K562 (cell line): Measurements from ENCODE around the gene PPAT. TPM values are rescaled to one million over a fixed set of nuclear protein-coding genes. Genes with fewer than 3 reads are reported as not detected.

Experiments used
- ATAC-seq: fragments of 200-7000 bp; cut with Tn5 transposase; 3 replicates; pipeline ENCODE4 v1.9.1; 2020; ENCODE audit warnings: moderate library complexity
- BruUV-seq: library from RNA; stranded (reverse); fragments of 400-500 nt; replicated peaks from 2 replicates; lab custom pipeline; 2021; lab: Mats Ljungman, UMichigan
- CTCF ChIA-PET: fragments of 300-600 bp; formaldehyde crosslinking; extraction: SDS; loops from one replicate; lab custom pipeline; 2021; ENCODE audit warnings: low intra/inter-chr PET ratio; lab: Yijun Ruan, JAX
- POLR2A ChIA-PET: fragments of 300-600, 350-650 bp; sonication (Branson Sonifier 250); formaldehyde crosslinking; extraction: SDS; loops from one replicate; lab custom pipeline; 2021; ENCODE audit warnings: antibody characterized with exemption, inconsistent platforms; lab: Yijun Ruan, JAX
- DNase-seq, 4 experiments: peaks; one replicate each; pipeline versions ENCODE4 v3.0.0 to v3.0.0-alpha.2; 2011 to 2018; ENCODE audit warnings: low spot score in 3 of 4, mixed read lengths in 3 of 4; ENCODE audit errors: extremely low read depth in 1 of 4
- FAIRE-seq: peaks from 2 replicates; lab custom pipeline; 2011; peaks lifted over from hg19 to GRCh38; lab: Jason Lieb, UNC
- H2AFZ ChIP-seq: 2 replicates; pipeline ENCODE4 v1.6.0; 2011; ENCODE audit warnings: low read depth, low read length, control low read depth, inconsistent platforms
- H3K27ac ChIP-seq: fragments of 200-600 bp; 3 replicates; pipeline ENCODE4 v1.8.0; 2011; ENCODE audit warnings: low read depth, mild to moderate bottlenecking, control low read depth, inconsistent platforms, low read length, moderate library complexity, mixed read lengths; ENCODE audit errors: extremely low read depth
- H3K27me3 ChIP-seq, 2 experiments: fragments of 300-600 bp in 1 of 2; 2 replicates in 1 of 2; 3 replicates in 1 of 2; pipeline versions ENCODE4 v1.6.0 to v1.8.0; 2011; ENCODE audit warnings: inconsistent platforms in 2 of 2, low read length in 2 of 2, mild to moderate bottlenecking in 1 of 2, mixed read lengths in 1 of 2, moderate library complexity in 1 of 2; ENCODE audit not compliant: control insufficient read depth in 2 of 2, insufficient read depth in 2 of 2
- H3K36me3 ChIP-seq: fragments of 300-600 bp; 3 replicates; pipeline ENCODE4 v1.8.0; 2011; ENCODE audit warnings: mild to moderate bottlenecking, low read length, inconsistent platforms; ENCODE audit not compliant: control insufficient read depth, insufficient read depth
- H3K4me1 ChIP-seq, 2 experiments: fragments of 200-600 bp in 1 of 2; replicated peaks in 1 of 2; 2 replicates in 1 of 2; 3 replicates in 1 of 2; pipeline versions ENCODE4 v1.5.1 to v1.8.0; 2011; ENCODE audit warnings: inconsistent platforms in 2 of 2, low read length in 2 of 2, mild to moderate bottlenecking in 1 of 2, mixed read lengths in 1 of 2, moderate library complexity in 1 of 2; ENCODE audit not compliant: control insufficient read depth in 2 of 2, insufficient read depth in 2 of 2
- H3K4me2 ChIP-seq: 2 replicates; pipeline ENCODE4 v1.6.1; 2011; ENCODE audit warnings: low read length, control low read depth, inconsistent platforms, mixed read lengths; ENCODE audit not compliant: insufficient read depth
- H3K4me3 ChIP-seq: fragments of 200-600 bp; sonication (generic), shearing (Covaris generic); 2 replicates; pipeline ENCODE4 v1.5.1; 2016; ENCODE audit warnings: control low read depth, inconsistent platforms
- H3K79me2 ChIP-seq: fragments of 200-600 bp; 3 replicates; pipeline ENCODE4 v1.8.0; 2011; ENCODE audit warnings: low read length, inconsistent platforms; ENCODE audit not compliant: control insufficient read depth, insufficient read depth
- H3K9ac ChIP-seq, 2 experiments: 2 replicates each; pipeline versions ENCODE4 v1.6.0 to v1.6.1; 2011; ENCODE audit warnings: low read depth in 2 of 2, low read length in 2 of 2, control low read depth in 1 of 2, inconsistent platforms in 1 of 2, mild to moderate bottlenecking in 1 of 2, mixed read lengths in 1 of 2; ENCODE audit not compliant: insufficient read depth in 1 of 2
- H3K9me1 ChIP-seq: one replicate; pipeline ENCODE4 v1.6.0; 2011; ENCODE audit warnings: inconsistent platforms, mild to moderate bottlenecking, low read length, moderate library complexity; ENCODE audit not compliant: control insufficient read depth, insufficient read depth
- H3K9me3 ChIP-seq: replicated peaks from 2 replicates; pipeline ENCODE4 v1.5.1; 2011; ENCODE audit warnings: low read depth, low read length, inconsistent platforms; ENCODE audit not compliant: control insufficient read depth, insufficient read depth
- H4K20me1 ChIP-seq: replicated peaks from 2 replicates; pipeline ENCODE4 v1.6.1; 2011; ENCODE audit warnings: low read length, inconsistent platforms, mixed read lengths; ENCODE audit not compliant: control insufficient read depth, insufficient read depth
- CBX8 ChIP-seq: fragments of 200-600 bp; sonication (generic); IDR thresholded peaks from 2 replicates; pipeline ENCODE4 v1.6.1; 2012; ENCODE audit warnings: borderline replicate concordance, mixed run types, low read depth, mild to moderate bottlenecking, moderate library complexity, mixed read lengths, low read length, control low read depth, inconsistent platforms; ENCODE audit not compliant: poor library complexity, severe bottlenecking; ENCODE audit errors: extremely low read depth
- CTBP1 ChIP-seq: fragments of 450-650 bp; IDR thresholded peaks from 2 replicates; pipeline ENCODE4 v1.6.1; 2016; ENCODE audit warnings: borderline replicate concordance
- DIDO1 ChIP-seq: fragments of 450-650 bp; IDR thresholded peaks from 2 replicates; pipeline ENCODE4 v1.6.1; 2016; ENCODE audit warnings: low read depth, missing biosample characterization, missing genetic modification characterization
- ETS1 ChIP-seq: conservative IDR thresholded peaks from 2 replicates; pipeline ENCODE4 v1.6.1; 2011; ENCODE audit warnings: low read depth, mild to moderate bottlenecking, low read length; ENCODE audit not compliant: control insufficient read depth
- NCOA2 ChIP-seq, 2 experiments: fragments of 450-650 bp; IDR thresholded peaks; 2 replicates each; pipeline ENCODE4 v1.6.1; 2018; ENCODE audit warnings: mild to moderate bottlenecking in 2 of 2, moderate library complexity in 1 of 2; ENCODE audit not compliant: partially characterized antibody in 2 of 2
- PCBP1 ChIP-seq: fragments of 200-400 bp; formaldehyde crosslinking; IDR thresholded peaks from 2 replicates; pipeline ENCODE4 v1.6.1; 2018; ENCODE audit warnings: mild to moderate bottlenecking, low read depth, low read length; ENCODE audit not compliant: poor library complexity, severe bottlenecking
- ZBTB34 ChIP-seq: fragments of 250-450 bp; sonication (Bioruptor Pico); IDR thresholded peaks from 2 replicates; pipeline ENCODE4 v1.8.0; 2021; ENCODE audit warnings: mild to moderate bottlenecking, moderate library complexity
- ZNF445 ChIP-seq: fragments of 250-450 bp; sonication (Bioruptor Pico); IDR thresholded peaks from 2 replicates; pipeline ENCODE4 v1.4.0; 2020; ENCODE audit warnings: low read depth, mild to moderate bottlenecking, moderate library complexity
- ZNF785 ChIP-seq: fragments of 250-450 bp; sonication (Bioruptor Pico); IDR thresholded peaks from 2 replicates; pipeline ENCODE4 v1.4.0; 2020; ENCODE audit warnings: mild to moderate bottlenecking
- WGBS: fragments of 100-300 bp; shearing (Covaris generic); methylation state at CpG from one replicate; pipeline ENCODE4 v1.1.6; 2016; ENCODE audit warnings: low coverage, mixed read lengths; ENCODE audit not compliant: insufficient coverage; ENCODE audit errors: missing lambda C conversion rate; 5-methylcytosine and 5-hydroxymethylcytosine counted together
- in situ Hi-C: fragments of 300-500 bp; cut with MboI; formaldehyde crosslinking; loops from 4 replicates; pipeline ENCODE4 v1.15.0; 2018; ENCODE audit warnings: inconsistent platforms, mixed read lengths
- intact Hi-C: fragments of 100-400 bp; cut with micrococcal nuclease; formaldehyde crosslinking; loops from 2 replicates; pipeline ENCODE4 v1.14.2; 2022
- polyA plus RNA-seq, 8 experiments: library from polyadenylated mRNA; depleted of rRNA in 4 of 8; stranded (reverse) in 5 of 8; unstranded in 3 of 8; fragments of >200 nt; fragmentation: Nextera tagmentation in 2 of 8; fragmentation: Illumina TruSeq in 1 of 8; extraction: Ambion mirVana in 2 of 8; extraction: Trizol in 1 of 8; gene quantifications; 2 replicates each; pipeline versions ENCODE4 v1.2.1 to v1.2.3, GENCODE V29; 2011 to 2014; ENCODE audit warnings: inconsistent platforms in 1 of 8, missing spikeins in 1 of 8
- total RNA-seq, 7 experiments: library from RNA; depleted of rRNA in 6 of 7; stranded (reverse); fragments of >200 nt in 6 of 7; fragmentation: Illumina TruSeq in 2 of 7; extraction: Trizol in 2 of 7; gene quantifications; 2 replicates each; pipeline versions ENCODE4 v1.2.1 to v1.2.3, GENCODE V29; 2011 to 2021; ENCODE audit warnings: low replicate concordance in 1 of 7
- TF ChIP-seq, protein P1 (sequence below): sonication (generic); formaldehyde crosslinking; IDR thresholded peaks from 2 replicates; pipeline ENCODE4 v1.8.0; 2022; ENCODE audit warnings: missing genetic modification reagents, mild to moderate bottlenecking, borderline replicate concordance
- TF ChIP-seq, protein P2 (sequence below): fragments of 450-650 bp; conservative IDR thresholded peaks from 2 replicates; pipeline ENCODE4 v1.6.1; 2016; ENCODE audit warnings: missing genetic modification characterization, low read depth, mild to moderate bottlenecking, control low read depth, missing compliant biosample characterization

Gene PPAT
- total and polyA plus RNA-seq, 9 of the 15 experiments (the other 6 are each of a cell fraction or from before 2014, with no cell fraction given) = 36.2 to 75.8 (median 55.5) TPM

DNA sequence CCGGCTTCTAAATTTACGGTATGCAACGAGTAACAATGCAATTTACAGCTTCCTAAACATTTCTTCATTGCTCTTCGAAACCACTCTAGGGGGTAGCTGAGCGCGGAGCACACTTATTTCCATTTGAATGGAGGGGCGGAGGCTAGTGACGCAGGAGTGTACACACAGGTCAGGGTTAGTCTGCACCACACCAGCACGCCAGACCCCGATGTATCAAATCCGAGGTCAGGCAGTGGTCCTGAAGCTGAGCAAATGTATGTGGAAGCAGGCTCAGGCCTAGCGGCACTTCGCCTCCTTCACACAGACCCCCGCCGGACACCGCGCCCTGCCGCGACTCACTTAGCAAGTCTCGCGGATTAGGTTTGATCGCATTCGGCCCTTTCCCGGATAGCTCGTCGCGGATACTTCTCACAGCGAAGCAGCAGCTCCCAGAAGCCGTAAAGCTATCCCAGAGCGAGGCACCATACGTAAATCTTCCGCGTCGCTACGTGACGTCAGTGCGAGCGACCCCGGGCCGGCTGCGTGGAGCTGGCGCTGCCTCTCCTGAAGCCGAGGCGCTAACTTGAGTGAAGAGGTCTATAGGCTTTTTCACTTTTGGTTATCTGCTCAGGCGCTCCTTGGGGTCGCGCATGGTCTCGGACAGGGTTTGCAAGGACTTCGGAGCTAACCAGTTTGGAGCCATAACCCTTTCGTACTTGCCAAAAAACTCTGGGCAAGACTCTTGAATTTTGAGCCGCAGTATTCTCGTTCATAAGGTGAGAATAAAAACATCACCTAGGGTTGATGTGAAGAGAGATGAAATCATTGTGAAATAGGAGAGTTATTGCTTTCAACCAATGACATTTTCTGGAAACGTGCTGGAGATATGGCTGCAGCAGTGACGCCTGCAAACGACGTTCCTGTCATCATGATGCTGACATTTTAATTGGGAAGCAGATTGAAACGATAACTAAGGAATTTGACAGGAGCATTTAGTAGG lies 48.1 kb downstream of the PPAT start, which contains the start of gene AASDH:
Gene AASDH, minus strand, starts transcription at position 469 of the 979 bp plus-strand sequence. CDS start 3,192 bp downstream, outside the sequence.
- CTCF ChIA-PET = interaction anchor here (0.6 kb wide), 1 partner anchor 35 kb away, joined by 3 read pairs; no protein-coding TSS in a partner anchor
- intact Hi-C loops = loop anchor here (2.0 to 10.0 kb wide), 4 partner anchors 47 to 443 kb away; partner anchors contain the start of genes CEP135, PPAT and SRP72
- FAIRE-seq = peak; percentile 92
- peak; percentile 55; the same call in 1 of the 2 replicates for TF ChIP-seq ETS1
- TF ChIP-seq PCBP1 = no peak
- TF ChIP-seq CTBP1 = peak; percentile 76; the same call in 1 of the 2 replicates
- no peak for TF ChIP-seq NCOA2 (IDR thresholded peaks at IDR 0.05; ENCODE audit: partially characterized antibody in 2 of 2)
- TF ChIP-seq ZNF445 = peak; percentile 88
- TF ChIP-seq ZBTB34 (CRISPR knock-in tag) = no peak
- TF ChIP-seq ZNF785 (CRISPR knock-in tag) = no peak
- peak; percentile 90 for TF ChIP-seq DIDO1 (tag)
- TF ChIP-seq, protein P1, sequence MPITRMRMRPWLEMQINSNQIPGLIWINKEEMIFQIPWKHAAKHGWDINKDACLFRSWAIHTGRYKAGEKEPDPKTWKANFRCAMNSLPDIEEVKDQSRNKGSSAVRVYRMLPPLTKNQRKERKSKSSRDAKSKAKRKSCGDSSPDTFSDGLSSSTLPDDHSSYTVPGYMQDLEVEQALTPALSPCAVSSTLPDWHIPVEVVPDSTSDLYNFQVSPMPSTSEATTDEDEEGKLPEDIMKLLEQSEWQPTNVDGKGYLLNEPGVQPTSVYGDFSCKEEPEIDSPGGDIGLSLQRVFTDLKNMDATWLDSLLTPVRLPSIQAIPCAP (CRISPR knock-in tag) = no peak
- no peak for TF ChIP-seq CBX8
- TF ChIP-seq, protein P2, sequence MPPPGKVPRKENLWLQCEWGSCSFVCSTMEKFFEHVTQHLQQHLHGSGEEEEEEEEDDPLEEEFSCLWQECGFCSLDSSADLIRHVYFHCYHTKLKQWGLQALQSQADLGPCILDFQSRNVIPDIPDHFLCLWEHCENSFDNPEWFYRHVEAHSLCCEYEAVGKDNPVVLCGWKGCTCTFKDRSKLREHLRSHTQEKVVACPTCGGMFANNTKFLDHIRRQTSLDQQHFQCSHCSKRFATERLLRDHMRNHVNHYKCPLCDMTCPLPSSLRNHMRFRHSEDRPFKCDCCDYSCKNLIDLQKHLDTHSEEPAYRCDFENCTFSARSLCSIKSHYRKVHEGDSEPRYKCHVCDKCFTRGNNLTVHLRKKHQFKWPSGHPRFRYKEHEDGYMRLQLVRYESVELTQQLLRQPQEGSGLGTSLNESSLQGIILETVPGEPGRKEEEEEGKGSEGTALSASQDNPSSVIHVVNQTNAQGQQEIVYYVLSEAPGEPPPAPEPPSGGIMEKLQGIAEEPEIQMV (tag) = no peak

More for the DNA sequence above, 48.1 kb downstream of the PPAT start, which contains the start of gene AASDH:
- peaks cover 3 to 17% of the 10 kb centered on the region in 2 experiments; a peak in 2 of 5 replicates for H3K4me1 ChIP-seq
- POLR2A ChIA-PET = interaction anchor here (0.6 to 2.2 kb wide), 24 partner anchors 8 to 1419 kb away, joined by 3 to 13 read pairs (median 4); partner anchors contain the start of genes PAICS and PPAT
- no peaks in the 10 kb centered on the region for H3K9me3 ChIP-seq
- BruUV-seq = TSS peak; percentile 83
- H3K4me3 ChIP-seq = peak within 1 kb of the TSS; percentile 61
- peaks cover 14% of the 10 kb centered on the region; the same call in 2 of the 3 replicates for H3K36me3 ChIP-seq
- DNase-seq = peak; percentile 86 to 96 (median 89)
- in situ Hi-C loops = no loop called here
- peaks cover 60% of the 10 kb centered on the region for H3K79me2 ChIP-seq
- H3K9ac ChIP-seq = peak within 1 kb of the TSS; percentile 92 to 93
- H2AFZ ChIP-seq = peak within 1 kb of the TSS; percentile 94
- no peaks in the 10 kb centered on the region for H3K27me3 ChIP-seq
- peak; percentile 88 for ATAC-seq
- H4K20me1 ChIP-seq = no peaks in the 10 kb centered on the region
- peak within 1 kb of the TSS; percentile 87 for H3K4me2 ChIP-seq
- H3K27ac ChIP-seq = peak within 1 kb of the TSS; percentile 89
- WGBS = under 1% methylated on average over 57 of the region's 57 CpGs
- no peaks in the 10 kb centered on the region for H3K9me1 ChIP-seq
